ENCODE measurements around the gene MACF1. TPM values are rescaled to one million over a fixed set of nuclear protein-coding genes. Genes with fewer than 3 reads are reported as not detected.
A peak's percentile ranks its signal among the peaks of the same experiment; 100 is the strongest.

MACF1 gene
- total RNA-seq, 1 experiment from 2014 or later, result 190 TPM

GRCh38 chr1:39269791-39270342 is 65.4 kb downstream of the MACF1 start:
- Histone ChIP-seq H4K8ac (replicated peaks; ENCODE audit: insufficient read length, low read depth, low read length) (no peak overlapping the region), H3K4ac (ENCODE audit: low read depth, low read length) (no peak overlapping the region), H3K79me1 (ENCODE audit: insufficient read depth, low read depth, low read length, poor library complexity, severe bottlenecking) (peaks cover 4% of the 10 kb centered on the region), H2BK5ac (ENCODE audit: insufficient read length, low read length) (no peak overlapping the region), H2AFZ (ENCODE audit: low read length) (no peak overlapping the region), H3K14ac (ENCODE audit: insufficient read depth, low read length) (no peak overlapping the region), H2BK120ac (ENCODE audit: low read depth, low read length, poor library complexity, severe bottlenecking) (no peak overlapping the region), H3K27me3 (ENCODE audit: insufficient read depth, low read length) (no peaks in the 10 kb centered on the region), H4K20me1 (ENCODE audit: control insufficient read depth, insufficient read depth, insufficient read length) (no peaks in the 10 kb centered on the region), H2BK12ac (ENCODE audit: insufficient read length, low read depth, low read length) (no peak overlapping the region), H3T11ph (ENCODE audit: low read length) (no peak overlapping the region), H3K18ac (ENCODE audit: insufficient read length, low read depth, low read length) (peak overlapping the region; percentile 31), H3K4me2 (ENCODE audit: insufficient read depth, insufficient read length, low read length) (peak overlapping the region; percentile 53), H3K23ac (ENCODE audit: insufficient read length, low read depth, low read length) (no peak overlapping the region), H4K91ac (ENCODE audit: insufficient read length, low read depth, low read length) (no peak overlapping the region), H3K9ac (ENCODE audit: extremely low read depth, insufficient read length, low read length) (no peak overlapping the region), H3K23me2 (ENCODE audit: insufficient read length, low read depth, low read length, poor library complexity, severe bottlenecking) (peaks cover 7% of the 10 kb centered on the region), H3K79me2 (ENCODE audit: insufficient read depth, low read length) (peaks cover 14% of the 10 kb centered on the region; the same call in 1 of the 2 replicates), H4K5ac (ENCODE audit: insufficient read length, low read depth, low read length) (no peak overlapping the region), H3K27ac (ENCODE audit: insufficient read length, low read depth, low read length) (no peak overlapping the region), H2BK20ac (ENCODE audit: low read depth, low read length, poor library complexity, severe bottlenecking) (no peak overlapping the region), H3K4me1 (ENCODE audit: insufficient read depth, low read length) (peaks cover 7% of the 10 kb centered on the region; the same call in 1 of the 2 replicates), H2AK5ac (ENCODE audit: insufficient read length, low read length) (no peak overlapping the region), H2BK15ac (ENCODE audit: low read depth, low read length) (no peak overlapping the region), H3K56ac (ENCODE audit: insufficient read length, low read depth, low read length) (no peak overlapping the region), H3K9me3 (ENCODE audit: control insufficient read depth, low read depth, low read length) (no peaks in the 10 kb centered on the region)
- no CpG with 5 or more reads among the region's 4 CpGs for WGBS (ENCODE audit: extremely low coverage, insufficient read length, low lambda C conversion rate)
- no peaks in the 10 kb centered on the region for H3K9me3 Mint-ChIP-seq
- no peak for DNase-seq
- H3K36me3 Mint-ChIP-seq (ENCODE audit: insufficient read depth in 1 of 3, low read depth in 3 of 3), result no peaks in the 10 kb centered on the region
- peaks cover 57 to 59% of the 10 kb centered on the region in 2 experiments for H3K4me1 Mint-ChIP-seq
- H3K27me3 Mint-ChIP-seq (ENCODE audit: low read depth), result no peaks in the 10 kb centered on the region
- TF ChIP-seq, protein P1, sequence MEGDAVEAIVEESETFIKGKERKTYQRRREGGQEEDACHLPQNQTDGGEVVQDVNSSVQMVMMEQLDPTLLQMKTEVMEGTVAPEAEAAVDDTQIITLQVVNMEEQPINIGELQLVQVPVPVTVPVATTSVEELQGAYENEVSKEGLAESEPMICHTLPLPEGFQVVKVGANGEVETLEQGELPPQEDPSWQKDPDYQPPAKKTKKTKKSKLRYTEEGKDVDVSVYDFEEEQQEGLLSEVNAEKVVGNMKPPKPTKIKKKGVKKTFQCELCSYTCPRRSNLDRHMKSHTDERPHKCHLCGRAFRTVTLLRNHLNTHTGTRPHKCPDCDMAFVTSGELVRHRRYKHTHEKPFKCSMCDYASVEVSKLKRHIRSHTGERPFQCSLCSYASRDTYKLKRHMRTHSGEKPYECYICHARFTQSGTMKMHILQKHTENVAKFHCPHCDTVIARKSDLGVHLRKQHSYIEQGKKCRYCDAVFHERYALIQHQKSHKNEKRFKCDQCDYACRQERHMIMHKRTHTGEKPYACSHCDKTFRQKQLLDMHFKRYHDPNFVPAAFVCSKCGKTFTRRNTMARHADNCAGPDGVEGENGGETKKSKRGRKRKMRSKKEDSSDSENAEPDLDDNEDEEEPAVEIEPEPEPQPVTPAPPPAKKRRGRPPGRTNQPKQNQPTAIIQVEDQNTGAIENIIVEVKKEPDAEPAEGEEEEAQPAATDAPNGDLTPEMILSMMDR (conservative IDR thresholded peaks at IDR 0.05), result no peak
- peak overlapping the region; percentile 10 to 44; a peak in 3 of 5 replicates for H3K4me3 Mint-ChIP-seq
- peak overlapping the region; percentile 41 to 89 (median 66) for H3K27ac Mint-ChIP-seq
